Measurements from ENCODE around the gene STARD3.
"Not testable (repeated sequence)": the region's sequence is repeated elsewhere in the genome, so short reads cannot be mapped to it uniquely, and the experiment has no call there.

The STARD3 gene

DNA sequence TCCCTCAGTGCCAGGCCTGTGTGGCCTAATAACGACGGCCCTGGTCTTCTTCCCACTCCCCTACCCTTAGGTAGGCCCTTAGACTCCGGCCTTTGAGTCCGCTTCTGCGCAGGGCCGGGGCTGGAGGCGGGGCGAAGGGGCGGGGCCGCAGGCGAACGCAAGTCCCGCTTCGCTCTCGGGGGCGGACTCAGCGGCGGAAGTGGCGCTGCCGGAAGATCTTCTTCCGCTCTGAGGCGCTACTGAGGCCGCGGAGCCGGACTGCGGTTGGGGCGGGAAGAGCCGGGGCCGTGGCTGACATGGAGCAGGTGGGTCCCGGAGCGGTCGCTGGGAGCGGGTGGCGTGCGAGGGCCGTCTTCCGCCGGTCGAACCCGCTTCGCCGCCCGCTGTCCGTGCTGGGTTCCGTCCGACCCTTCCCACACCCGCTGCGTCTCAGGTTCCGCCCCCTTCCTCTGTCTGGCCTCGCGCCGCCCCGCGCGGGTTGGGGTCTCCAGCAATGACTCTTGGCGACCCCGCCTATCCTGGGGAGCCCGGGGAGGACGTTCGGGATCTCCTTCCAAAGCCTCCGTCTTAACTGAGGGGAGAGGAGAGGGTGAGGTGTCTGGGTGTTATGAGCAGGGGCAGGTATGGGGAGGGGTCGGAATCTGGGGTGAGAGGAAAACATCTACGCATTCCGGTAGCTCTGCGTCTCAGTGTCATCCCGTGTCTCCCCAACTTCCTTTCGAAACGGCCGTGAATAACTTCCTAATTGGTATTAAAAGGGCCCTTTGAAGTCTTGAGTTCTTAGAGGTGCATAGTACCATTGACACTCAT lies at the start of gene STARD3:
Gene STARD3, plus strand, starts transcription at position 218 of the 810 bp plus-strand sequence. CDS start 16,388 bp downstream, outside the sequence.
- peak; percentile 92 for DNase-seq (ENCODE audit: low spot score)

GRCh38 chr17:39590180-39590579 lies 46.8 kb upstream of the STARD3 start:
- DNase-seq (ENCODE audit: low spot score): not testable (repeated sequence)

DNA sequence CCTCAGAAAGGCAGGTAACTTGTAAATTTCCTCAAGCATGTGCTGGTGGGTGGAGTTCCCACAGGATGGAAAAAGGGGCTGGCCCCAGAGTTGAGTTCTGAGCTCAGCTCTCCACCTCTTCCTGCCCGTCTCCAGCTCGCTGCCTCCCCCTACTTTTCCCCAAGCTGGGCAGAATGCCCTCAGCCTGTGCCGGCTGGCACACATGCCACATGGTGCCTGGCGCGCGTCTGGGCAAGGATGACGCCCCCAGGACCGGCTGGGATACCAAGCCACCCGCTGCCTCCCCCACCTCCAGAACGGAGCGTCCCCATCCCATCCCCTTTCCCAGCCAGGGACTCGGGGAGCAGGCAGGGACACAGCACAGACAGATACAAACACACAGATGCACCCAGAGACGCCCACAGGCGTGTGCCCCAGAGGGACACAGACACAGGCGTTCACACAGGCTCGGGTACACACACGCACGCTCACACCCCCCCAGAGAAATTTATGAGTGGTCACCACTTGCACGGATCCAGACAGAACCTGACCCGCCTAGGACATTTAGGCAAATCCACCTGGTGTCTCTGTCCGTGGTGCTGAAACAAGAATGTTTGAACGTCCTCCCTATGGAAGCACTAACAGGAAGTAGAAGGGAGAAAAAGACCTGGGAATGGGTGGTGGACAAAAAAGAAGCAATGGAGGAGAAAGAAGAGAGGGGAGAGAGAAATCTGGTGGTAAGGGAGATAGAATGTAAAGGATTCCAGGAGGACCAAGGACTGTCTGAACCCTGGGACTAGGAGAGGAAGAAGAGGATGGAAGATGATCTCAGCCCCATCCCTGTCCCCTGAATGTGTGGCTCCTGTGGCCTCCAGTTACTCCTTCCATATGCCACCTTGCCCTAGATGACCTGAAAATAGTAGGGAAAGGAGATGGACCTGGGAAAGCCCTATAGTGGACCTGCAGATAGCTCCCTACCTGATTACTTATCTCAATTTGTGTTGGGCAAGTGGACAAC lies 44.7 kb upstream of the STARD3 start:
- DNase-seq (ENCODE audit: low spot score): peak; percentile 59

DNA sequence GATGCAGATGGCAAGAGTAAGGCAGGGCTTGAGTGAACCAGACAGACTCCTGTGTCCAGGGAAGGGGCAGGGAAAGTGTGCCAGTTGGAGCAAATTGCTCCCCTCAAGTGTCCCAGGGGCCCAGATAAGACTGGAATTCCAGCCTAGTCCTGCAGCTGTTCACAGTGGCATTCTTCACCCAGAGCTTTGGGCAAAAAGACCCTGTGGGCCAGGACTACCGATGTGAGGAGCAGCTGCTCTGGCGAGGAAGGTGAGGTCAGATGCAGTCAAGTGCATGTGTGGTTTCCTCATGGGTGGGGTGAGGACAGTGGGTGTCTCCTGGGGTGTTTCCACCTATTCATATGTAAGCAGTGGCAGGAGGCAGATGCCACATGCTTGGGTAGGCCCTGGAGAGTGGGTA lies 43.6 kb upstream of the STARD3 start:
- DNase-seq (ENCODE audit: low spot score): no peak

DNA sequence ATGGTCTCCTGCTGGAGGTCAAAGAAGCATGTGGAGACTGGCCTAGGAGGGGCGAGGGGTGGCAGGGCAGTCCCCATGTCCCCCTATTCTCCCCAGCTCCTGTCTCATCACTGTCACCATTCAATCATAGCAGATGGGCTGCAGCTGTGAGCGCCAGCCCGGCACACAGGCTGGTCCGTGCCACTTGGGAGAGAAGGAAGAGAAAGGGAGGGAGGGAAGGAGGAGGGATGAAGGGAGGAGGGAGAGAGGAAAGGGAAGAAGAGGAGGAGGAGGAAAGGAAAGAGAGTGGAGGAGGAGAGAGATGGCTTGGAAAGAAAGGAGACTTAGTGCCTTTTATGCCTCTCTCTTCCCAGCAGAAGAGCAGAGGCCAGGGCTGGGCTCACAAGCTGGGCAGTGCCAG lies 41.6 kb upstream of the STARD3 start:
- DNase-seq (ENCODE audit: low spot score): no peak

- DNase-seq (ENCODE audit: low spot score): no peak
These were observed 40.9 kb upstream of the STARD3 start for GRCh38 chr17:39595928-39596510.

- no peak for DNase-seq (ENCODE audit: low spot score)
These were observed 40.2 kb upstream of the STARD3 start for GRCh38 chr17:39596543-39597267.

DNA sequence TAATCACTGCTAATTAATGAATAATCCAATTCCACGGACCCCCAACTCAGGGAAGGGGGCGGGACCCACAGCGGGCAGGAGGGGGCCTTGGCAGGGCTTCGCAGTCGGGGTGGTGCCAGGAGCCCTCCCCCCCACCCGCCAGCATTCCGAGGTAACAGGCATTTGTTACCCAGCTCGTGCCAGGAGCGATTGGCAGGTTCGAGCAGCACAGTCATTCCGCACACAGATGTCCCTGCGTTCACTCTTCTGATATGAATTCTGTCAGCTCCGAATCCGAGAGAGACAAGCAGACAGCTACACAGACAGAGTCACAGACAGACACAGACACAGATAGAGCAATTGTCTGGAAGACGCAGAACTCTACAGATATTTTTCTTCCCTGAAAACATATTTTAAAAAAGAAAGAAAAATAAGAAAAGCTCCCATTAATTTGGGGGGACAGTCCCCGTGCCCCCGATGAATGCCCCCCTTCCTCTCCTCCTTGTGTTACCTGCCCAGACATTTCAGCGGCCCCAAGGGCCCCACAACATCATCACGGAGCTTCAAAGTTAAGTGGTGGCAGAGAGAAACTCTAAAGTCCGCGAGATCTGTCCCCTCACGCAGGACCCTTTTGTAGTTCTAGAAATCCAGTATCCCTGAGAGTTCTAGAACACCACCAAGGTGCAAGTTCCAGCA lies 39.4 kb upstream of the STARD3 start:
- DNase-seq (ENCODE audit: low spot score): no peak

- DNase-seq (ENCODE audit: low spot score): no peak
These were observed 38.9 kb upstream of the STARD3 start for GRCh38 chr17:39598047-39598481.

GRCh38 chr17:39598630-39599003 lies 38.3 kb upstream of the STARD3 start:
- DNase-seq (ENCODE audit: low spot score): no peak

DNA sequence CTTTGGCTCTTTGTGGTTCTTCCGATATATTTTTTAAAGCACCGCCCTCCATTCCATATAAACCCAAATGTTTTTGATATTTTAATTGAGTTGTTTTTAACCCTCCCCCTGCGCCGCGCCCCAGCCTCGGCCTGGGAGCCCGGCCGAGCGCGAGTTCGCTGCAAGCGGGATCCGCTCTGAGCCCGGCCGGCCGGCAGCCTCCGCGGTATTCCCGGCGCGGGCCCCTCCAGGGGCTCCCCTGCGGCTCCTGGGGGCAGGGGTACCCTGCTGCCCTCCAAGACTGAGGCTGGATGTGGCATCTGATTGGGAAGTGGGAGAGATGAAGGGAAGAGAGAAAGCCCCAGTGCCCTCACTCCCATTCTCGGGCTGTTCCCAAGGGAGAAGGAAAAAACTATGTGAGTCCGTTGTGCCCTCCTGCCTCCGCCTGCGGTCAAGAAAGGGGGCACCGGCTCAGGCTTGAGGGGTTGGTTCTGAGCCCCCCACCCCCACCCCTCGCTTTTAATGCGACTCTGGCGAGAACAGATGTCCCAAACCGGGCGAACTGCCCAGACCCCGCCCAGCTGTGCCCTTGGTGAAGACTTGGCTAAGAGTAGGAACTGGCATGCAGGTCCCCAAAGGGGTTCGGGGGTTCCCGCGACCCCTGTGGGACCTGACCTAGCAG lies 37.8 kb upstream of the STARD3 start:
- DNase-seq (ENCODE audit: low spot score): no peak

GRCh38 chr17:39599665-39600231 lies 37.2 kb upstream of the STARD3 start:
- no peak for DNase-seq (ENCODE audit: low spot score)

- DNase-seq (ENCODE audit: low spot score): no peak
These were observed 36.5 kb upstream of the STARD3 start for GRCh38 chr17:39600288-39600996.

DNA sequence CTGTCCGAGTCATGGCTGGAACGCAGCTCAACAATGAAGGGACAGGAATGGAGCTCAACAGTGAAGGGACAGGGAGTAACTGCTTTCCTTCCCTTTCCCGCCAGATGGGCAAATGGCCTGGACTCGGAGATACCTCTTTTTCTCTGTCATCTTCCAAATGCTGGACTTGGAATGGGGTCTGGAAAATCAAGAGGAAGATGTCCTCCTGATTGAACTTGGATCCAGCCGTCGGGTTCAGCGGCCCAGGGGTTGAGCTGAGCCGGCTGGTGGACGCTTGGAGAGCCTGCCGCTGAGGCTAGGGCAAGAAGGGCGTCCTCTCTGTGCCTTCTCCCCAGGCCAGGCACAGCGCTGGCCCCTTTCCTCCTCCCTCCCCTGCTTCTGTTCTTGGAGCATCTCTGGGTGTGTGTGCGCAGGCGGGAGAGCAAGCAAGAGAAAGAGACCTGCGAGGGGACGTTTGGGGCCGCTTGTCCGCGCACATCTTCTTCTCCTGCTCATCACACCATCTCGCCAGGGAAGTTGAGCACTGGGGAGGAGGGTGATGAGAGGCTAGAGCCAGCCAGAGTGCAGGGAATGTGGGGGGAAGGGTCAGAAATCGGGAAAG lies 35.8 kb upstream of the STARD3 start:
- DNase-seq (ENCODE audit: low spot score): no peak

- DNase-seq (ENCODE audit: low spot score): no peak
These were observed 35.0 kb upstream of the STARD3 start for GRCh38 chr17:39601758-39602532.

GRCh38 chr17:39602533-39603303 lies 34.2 kb upstream of the STARD3 start:
- no peak for DNase-seq (ENCODE audit: low spot score)

GRCh38 chr17:39603304-39604016 lies 33.5 kb upstream of the STARD3 start:
- no peak for DNase-seq (ENCODE audit: low spot score)

Data from HuH-7.5 (cell line).